HuH-7.5 (cell line): Measurements from ENCODE around the gene DNAAF9.
A peak's percentile ranks its signal among the peaks of the same experiment; 100 is the strongest.

ENCODE experiments used
- DNase-seq: peaks from one replicate; pipeline ENCODE4 v3.0.0; 2011; ENCODE audit warnings: low spot score

DNAAF9 gene

DNA sequence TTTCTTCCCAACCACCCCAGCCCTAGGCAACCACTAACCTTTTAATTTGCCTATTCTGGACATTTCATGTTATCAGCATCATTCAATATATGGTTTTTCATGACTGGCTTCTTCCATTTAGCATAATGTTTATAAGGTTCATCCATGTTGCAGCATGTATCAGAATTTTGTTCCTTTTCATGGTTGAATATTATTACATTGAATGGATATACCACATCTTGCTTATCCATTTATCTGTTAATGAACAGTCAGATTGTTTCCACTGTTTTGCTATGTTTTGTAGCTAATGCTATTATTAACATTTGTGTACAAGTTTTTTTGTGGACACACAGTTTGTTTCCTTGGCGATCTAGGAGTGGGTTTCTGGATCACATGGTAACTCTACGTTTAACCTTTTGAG is 3.0 kb upstream of the DNAAF9 start:
- no peak for DNase-seq

DNA sequence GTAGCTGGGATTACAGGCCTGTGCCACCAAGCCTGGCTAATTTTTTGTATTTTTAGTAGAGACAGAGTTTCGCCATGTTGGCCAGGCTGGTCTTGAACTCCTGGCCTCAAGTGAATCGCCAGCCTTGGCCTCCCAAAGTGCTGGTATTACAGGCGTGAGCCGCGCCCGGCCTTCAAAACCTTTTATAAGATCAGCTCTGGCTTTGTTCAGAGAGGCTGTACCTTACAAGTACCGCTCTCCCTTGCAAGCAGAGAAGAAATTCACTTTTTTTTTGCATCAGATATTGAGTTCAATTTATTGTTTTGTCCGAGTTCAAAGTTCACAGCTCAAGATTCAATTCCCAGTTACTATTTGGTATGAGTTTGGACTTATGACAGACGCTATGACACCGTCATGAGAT is 1.9 kb upstream of the DNAAF9 start:
- DNase-seq = no peak

DNA sequence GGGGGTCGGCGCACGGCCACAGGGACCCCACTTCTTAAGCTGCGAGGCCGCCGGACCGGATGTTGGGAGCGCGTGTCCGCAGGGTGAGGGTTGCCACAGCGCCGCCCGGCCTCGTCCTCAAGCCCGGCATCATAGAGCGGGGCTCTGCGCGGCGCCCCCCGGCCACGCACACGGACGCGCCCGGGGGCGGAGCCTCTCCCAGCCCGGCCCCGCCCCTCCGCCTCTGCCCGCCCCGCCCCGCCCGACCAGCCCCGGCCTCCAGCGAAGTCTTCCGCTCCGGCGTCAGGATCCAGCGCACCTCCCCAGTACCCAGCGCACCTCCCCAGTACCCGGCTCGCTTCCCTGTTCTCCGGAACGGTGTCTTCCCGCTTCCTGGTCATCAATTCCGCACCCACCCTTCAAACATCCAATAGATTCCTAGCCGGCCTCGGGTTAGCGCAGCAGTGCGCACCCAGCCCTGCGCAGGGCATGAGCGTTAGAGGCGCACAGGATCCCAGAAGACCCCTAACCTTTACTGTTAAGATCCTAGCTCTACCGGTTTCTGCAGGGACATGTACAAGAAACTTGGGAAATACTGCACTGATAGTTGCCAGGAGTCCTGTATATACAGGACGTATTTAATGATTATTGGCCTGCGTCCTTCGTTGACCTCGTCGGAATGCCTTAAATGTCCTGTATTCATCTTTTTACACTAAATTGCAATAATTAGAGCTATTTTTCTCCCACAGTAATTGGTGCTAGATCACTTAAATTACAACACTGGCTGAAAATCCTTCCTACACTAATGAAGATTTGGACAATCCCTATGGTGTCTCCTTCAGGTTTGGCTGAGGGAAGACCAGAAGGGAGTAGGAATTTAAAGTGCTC is 535 bp upstream of the DNAAF9 start:
- DNase-seq = peak; percentile 90

GRCh38 chr20:3406481-3407039 is 909 bp downstream of the DNAAF9 start:
- no peak for DNase-seq

DNA sequence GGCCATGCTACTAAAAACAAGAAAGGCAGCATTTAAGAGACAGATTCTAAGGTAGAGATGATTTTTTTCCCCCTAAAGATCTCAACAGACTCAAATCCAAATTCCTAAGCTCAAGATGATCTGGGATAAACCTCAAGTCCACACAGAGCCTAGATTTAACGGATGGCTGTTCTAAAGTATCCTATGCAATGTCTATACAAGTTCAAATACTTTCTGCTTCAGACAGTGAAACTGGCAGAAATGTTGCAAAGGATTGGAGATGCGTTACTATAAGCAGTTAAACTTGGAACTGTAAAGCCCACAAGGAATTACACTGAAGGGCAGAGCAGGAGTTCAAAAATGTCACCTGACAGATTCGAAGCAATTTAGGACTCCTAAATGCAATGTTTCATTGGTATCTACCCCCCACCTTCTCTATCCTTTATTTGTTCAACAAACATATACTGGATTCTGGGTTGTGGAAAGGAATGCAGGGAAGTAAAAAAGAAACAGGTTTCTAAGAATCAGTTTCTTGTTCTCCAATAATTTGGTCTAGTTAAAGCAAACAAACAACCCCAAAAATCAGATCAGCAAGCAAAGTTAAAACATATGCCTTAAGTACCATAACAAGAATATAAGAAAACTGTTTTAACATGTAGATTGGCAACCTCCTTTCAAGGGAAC is 1.6 kb downstream of the DNAAF9 start:
- no peak for DNase-seq

DNA sequence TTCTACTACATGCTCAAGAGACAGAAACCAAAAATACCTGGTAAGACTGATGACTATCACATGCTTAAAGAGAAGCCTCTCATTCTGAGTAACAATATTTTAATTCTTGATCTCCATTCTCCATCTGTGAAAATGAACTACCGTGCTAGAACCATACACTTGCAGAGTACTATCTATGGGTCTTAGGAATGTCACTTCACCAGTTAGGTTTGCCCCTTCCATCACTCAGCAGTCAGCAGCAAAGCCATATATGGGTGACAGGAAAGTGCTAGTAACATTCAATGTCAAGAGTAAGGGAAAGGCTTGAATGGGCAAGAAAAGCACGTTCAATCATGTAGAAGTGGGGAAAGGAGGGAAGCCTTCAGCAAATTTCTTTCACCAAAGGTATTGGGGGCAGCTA is 2.3 kb downstream of the DNAAF9 start:
- DNase-seq = no peak

DNA sequence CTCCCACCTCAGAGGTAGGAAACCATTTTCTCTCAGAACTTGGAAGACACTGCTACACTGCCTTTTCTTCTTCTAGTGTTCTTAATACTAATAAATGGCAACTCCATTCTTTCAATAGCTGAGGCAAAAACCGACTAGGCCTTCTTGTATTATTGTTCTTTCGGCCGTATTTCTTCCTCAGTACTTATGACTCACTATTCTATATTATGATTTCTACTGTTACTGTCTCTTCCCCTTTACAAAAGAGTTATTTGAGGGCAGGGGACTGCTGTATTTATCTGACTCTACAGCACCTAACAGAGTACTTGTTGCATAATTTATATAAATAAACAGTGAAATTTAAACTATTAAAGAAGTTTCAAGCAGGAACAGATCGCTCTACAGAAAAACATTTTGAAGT is 3.1 kb downstream of the DNAAF9 start:
- DNase-seq = no peak

DNA sequence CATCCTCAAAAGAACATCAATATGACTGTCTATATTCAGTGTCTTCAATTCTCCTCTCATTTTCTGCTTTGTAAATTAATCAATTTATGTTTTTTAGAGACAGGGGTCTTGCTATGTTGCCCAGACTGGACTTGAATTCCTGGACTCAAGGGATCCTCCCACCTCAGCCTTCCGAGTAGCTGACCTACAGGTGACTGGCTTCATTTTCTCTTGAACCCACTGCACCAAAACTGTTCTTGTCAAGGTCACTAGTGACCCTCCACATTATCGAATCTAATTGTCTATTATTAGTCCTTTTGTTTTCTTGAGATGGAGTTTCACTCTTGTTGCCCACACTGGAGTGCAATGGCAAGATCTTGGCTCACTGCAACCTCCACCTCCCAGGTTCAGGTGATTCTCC is 3.7 kb downstream of the DNAAF9 start:
- DNase-seq = no peak

- no peak for DNase-seq
These were observed 5.0 kb downstream of the DNAAF9 start for GRCh38 chr20:3402453-3402852.

DNA sequence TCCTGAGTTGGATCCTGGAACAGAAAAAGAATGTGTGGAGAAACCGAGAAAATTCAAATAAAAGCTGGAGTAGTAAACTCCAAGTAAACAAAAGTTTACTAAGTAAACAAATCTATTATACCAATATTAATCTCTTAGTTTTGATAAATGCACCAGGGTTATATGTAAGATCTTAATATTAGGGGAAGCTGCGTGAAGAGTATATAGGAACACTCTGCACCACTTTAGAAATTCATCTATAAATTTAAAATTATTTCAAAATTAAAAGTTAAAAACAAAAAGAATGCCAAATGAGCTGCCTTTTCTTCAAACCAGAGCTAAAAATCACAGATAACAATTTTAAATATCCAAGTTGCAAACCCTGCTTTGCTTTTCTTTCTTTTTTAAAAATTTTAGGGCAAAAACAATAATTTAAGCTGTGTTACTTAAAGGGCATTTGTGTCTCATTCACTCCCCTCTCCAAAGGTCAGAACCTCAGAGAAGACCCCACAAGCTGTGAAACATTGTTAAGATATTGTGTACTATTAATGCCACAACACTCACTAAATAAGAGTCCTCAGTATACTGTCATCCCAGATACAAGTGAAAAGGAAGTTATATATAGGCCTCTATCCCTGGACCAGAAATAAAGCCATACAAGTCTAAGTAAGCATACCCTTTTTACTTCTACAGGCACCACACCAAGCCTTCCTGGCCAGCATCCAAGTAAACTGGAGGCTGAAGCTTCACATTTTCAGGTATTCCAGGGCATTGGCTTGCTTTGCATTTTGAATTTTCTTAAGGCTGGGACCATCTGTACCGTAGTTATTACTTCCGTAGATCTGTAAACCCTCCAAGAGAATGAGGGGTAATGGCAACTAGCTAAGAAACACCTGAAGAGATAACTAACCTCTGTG is 7.0 kb downstream of the DNAAF9 start:
- DNase-seq = no peak

GRCh38 chr20:3398681-3399252 is 8.7 kb downstream of the DNAAF9 start:
- no peak for DNase-seq

- DNase-seq = no peak
These were observed 11.0 kb downstream of the DNAAF9 start for GRCh38 chr20:3396492-3396891.

- DNase-seq = no peak
These were observed 14.7 kb downstream of the DNAAF9 start for GRCh38 chr20:3392756-3393155.

DNA sequence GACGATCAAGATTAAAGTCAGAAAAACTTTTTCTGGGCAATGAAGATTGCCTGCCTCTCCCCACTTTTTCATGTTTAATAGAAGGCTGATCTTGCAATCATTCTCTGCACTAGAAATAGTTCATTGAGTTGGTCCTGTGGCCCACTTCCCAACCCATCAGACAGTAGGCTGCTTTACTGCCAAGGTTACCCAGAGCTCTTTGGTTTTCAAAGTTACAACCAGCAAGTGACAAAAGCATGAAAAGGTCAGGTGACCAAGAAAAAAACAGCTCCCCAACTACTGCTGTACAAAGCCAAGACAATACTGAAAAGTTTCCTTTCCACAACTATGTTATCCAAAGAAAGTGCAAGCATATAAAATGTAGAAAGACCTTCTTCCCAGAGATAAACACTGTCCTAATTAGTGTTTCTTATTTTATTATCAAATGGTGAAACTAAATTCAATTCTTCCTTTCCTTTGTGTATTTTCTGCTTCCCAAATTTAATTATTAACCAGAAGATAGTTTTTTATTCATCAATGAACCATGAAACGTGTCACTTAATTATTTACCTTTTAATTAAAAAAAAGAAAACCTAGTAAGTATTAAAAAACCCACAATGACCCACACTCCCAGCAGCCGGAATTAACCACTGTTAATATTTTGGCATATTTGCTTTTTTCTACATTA is 16.6 kb downstream of the DNAAF9 start:
- DNase-seq = no peak

DNA sequence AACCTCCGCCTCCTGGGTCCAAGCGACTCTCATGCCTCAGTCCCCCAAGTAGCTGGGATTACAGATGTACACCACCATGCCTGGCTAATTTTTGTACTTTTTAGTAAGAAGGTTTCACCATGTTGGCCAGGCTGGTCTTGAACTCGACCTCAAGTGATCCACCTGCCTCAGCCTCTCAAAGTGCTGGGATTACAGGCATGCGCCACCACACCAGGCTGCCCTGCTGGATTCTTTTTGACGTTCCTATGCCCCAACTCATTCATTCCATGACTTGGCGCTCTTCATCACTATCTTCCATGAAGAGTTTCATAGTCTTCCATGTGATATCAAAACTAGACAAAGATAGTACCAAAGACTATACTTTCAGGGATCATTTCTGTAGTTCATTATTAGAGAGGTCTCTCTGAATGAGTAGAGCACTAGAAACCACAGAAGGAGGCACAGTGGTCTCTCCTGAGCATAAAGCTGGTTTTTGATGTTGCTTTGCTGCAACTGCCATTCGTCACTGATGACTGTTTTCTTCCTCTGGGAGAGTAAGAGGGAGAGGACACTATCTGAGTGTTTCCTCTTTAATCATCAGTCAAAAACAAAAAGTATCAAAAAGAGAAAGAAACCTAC is 23.5 kb downstream of the DNAAF9 start:
- DNase-seq = no peak

DNA sequence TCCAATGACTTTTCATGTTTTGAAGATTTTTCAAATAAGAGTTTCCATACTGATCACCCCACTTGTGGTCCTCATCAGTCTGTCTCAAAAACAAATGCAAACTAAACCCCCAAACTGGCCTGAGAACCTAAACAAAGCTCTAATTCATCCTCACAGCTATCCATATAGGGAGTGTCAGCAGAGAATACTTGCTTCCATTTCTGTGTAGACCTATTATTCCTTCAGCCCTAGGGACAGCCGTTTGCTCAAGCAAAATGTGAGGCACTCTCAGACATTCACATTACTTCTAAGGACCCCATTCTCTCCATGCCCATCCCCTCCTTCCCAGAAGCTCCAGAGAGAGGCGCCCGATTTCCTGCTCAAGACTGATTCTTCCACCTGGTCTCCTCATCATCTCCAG is 24.6 kb downstream of the DNAAF9 start:
- no peak for DNase-seq

DNA sequence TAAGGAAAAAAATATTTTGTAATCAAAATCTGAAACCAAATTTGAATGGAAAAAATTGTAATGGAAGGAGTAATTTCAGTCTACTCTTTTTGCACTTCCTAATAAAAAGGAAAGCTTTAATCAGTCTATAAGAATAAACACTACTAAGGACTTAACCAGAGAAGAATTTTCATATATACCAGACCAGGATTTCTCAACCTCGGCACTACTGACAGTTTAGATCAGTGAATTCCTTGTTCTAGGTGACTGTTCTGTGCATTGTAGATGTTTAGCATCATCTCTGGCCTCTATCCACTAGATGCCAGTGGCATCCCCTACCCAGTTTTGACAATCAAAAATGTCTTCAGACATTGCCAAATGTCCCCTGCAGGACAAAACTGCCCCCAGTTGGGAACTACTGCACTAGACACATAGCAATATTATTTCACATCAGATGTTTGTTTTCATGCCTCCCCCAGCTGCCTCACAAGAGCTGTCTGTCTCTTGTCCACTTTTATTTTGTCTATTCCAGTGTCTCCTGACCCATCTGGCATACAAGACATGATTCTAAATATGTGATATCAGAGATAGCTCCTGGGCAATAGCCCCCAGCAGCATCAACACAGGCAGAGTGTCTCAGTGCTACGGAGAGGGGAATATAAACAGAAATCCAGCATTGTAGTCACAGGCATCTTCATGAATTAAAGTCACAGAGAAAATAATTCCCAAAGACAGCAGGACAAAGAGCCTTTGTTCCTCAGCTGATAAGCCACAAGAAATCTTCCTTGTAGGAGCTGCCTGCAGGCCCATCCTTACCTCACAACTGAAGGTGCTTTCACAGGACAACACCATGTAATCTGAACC is 27.0 kb downstream of the DNAAF9 start:
- DNase-seq = no peak

DNA sequence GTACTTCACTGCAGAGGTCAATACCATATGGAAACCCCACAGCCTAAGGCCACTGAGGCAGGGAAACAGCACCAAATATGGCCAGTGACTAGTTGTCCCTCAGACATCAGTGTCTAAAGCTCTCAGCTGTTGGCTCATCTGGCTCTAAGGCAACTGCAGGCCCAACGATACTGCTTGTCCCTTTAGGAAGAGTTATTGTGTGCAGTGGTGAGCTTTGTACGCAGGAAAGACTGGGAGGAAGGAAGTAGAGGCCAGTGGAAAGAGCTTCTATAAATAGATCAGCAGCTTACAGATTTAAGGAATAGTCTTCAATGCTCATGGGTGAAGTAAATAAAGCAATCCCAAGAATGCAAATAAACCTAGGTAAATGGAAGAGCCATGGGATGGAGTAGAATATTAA is 29.3 kb downstream of the DNAAF9 start:
- no peak for DNase-seq

DNA sequence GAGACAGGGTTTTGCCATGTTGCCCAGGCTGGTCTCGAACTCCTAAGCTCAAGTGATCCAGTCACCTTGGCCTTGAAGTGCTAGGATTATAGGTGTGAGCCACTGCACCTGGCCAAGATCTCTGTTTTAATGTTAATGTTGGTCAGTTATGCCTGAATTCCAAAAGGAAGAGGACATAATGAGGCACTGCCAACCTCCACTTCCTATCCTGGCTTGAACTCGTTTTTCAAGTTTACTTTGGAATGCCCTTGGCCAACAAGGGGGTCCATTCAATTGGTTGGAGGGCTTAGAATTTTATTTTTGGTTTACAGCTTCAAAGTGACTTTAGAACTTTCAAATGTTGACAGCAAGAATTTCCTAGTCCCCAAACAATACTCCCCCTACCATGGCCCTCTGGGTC is 29.8 kb downstream of the DNAAF9 start:
- DNase-seq = no peak

GRCh38 chr20:3374296-3374695 is 33.2 kb downstream of the DNAAF9 start:
- DNase-seq = no peak
